ENCODE data around the gene PEX3.
"Not testable (repeated sequence)": the region's sequence is repeated elsewhere in the genome, so short reads cannot be mapped to it uniquely, and the experiment has no call there.

PEX3 gene

DNA sequence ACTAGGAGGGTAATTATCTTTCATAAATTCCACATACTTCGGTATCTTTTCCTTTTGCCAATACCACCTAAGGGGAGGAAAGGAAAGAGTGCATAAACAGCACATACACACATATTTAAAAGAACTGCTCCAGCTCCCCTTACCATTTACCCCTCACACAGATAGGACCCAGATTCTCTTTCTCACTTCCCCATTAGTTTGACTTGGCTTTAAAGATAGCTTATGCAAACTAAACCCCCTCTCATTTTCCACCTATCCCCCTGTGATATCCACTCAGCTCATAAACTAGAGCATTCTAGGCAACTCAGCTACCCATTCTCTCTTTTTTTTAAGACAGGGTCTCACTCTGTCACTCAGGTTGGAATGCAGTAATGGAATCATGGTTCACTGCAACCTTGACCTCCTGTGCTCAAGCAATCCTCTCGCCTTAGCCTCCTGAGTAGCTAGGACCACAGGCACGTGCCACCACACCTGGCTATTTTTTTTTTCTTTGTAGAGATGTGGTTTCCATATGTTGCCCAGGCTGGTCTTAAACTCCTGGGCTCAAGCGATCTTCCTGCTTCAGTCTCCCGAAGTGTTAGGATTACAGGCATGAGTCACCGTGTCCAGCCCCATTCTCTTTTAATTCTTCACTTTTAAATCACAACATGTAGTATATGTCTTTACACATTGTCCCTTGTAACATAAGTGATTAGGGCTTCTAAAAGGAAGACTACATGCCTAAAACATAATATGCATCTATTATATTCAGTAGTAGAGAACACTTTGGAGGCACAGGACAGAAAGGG, 56.9 kb downstream of the PEX3 start:
- DNase-seq = no peak

DNA sequence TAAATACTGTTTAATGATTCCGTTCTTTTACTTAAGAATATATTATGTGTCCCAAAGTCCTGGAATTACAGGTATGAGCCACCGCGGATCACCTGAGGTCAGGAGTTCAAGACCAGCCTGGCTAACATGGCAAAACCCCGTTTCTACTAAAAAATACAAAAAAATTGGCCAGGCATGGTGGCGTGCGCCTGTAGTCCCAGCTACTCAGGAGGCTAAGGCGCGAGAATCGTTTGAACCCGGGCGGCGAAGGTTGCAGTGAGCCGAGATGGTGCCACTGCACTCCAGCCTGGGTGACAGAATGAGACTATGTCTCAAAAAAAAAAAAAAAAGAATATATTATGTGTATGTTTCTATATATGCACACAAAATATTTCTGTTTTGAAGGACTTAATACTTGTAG, 59.7 kb downstream of the PEX3 start:
- not testable (repeated sequence) for DNase-seq

DNA sequence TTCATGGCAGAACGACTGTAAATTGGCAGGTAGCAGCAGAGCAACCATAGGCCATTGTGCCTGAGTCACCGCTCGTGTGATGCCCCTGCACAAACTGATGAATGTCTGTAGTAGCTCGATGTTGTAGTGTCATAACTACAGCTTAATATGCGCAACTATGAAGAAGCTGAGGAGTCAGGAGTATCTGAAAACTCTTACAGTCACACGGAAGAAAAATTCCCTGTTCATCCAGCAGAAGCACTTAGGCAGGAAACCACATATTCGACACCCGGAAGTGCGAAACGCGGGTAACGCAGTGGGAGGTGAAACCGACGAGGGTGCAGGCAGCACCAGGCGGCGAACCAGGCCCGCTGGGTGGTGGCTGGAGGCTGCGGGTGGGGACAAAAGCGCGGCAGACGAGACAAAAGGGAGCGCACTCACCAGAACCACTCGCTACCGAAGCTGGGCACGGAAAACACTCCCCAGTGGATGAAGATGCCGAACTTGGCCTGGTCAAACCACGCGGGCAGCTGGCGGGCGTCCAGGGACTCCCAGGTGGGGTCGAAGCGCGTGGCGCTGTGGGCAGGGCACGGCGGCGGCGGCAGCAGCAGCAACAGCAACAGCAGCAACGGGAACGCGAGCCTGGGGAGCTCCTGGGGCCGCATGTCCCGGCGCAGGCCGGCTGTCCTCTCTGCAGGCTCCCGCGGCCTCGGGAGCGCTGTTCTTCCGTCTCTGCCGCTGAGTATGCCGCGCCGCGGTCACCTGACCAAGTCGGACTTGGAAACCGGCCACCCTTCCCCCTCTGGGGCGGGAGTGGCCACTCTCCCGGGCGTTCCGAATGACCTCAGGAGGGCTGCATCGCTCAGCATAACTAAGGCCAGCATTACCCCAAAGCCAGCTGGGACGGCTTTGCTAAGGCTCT, 60.6 kb downstream of the PEX3 start, which contains the start of gene FUCA2:
Gene FUCA2, minus strand, starts transcription at position 730 of the 901 bp plus-strand sequence. Its CDS starts 86 bp downstream, at position 644.
- peak; percentile 91 for DNase-seq

DNA sequence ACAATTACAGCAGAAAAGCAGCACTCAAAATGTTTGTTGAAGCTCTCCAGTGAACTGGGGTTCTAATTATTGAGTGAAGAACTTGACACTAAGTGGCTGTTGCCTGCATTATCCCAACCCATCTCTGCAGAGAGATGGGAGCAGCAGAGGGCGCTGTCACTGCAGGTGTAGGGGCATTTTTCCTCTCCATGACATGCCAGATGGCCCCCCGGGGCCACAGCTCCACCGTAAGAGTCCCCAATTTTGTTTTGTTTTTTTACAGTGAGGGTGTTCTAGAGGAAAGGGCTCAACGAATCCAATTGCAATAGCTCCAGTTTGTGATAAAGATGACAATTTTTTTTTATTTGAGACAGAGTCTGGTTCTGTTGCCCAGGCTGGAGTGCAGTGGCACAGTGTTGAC, 62.8 kb downstream of the PEX3 start:
- peak; percentile 39 for DNase-seq

GRCh38 chr6:143515061-143515760, 64.6 kb downstream of the PEX3 start:
- no peak for DNase-seq

GRCh38 chr6:143515766-143516355, 65.3 kb downstream of the PEX3 start:
- no peak for DNase-seq

DNA sequence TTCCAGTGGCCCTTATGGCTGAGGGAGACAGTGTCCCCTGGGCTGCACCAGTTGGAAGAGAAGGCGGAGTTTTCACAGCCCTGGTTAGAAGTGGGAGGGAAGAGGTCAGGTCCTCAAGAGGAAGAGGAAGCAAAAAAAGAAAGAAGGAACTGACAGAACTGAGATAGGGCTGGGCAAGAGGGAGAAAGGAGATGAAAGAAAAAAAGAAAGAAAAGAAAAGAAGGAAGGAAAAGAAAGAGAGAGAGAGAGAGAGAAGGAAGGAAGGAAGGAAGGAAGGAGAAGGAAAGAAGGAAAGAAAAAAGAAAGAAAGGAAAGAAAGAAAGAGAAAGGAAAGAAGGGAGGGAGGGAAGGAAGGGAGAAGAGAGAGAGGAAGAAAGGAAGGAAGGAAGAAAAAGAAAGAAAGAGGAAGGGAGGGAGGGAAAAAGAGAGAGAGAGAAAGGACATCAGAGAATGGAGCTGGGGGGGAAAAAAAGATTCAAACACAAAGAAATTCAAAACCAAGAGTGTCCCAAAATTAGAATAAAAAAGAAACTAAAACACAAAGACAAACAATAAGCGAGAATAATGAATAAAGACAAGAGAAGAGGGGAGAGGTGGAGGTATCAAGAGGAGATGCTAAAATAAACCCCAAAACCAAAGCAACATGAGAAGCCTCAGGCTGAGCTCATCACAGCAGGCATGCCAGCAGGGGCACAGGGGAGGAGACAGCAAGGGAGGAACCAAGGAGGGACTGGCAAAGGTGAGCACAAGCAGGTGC, 66.3 kb downstream of the PEX3 start:
- peak; percentile 46 for DNase-seq

- no peak for DNase-seq
Observed at GRCh38 chr6:143517447-143517773, 66.8 kb downstream of the PEX3 start.

GRCh38 chr6:143522039-143522600, 71.5 kb downstream of the PEX3 start:
- DNase-seq = no peak

DNA sequence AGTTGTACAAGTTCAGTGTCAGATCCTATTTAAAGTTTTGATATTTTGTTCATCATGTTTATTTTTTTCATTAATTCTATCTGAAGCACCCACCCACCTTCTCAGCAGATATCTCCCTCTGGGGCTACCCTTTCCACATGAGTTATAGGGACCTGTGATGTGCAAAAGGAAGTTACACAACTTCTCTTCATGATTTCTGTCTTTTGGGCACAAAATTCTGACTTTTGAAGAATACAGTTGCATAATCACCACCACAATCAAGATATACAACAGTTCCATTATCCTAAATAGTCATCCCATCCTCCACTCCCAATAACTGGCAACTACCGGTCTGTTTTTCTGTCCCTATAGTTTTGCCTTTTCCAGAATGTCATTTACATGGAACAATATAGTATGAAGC, 74.8 kb downstream of the PEX3 start:
- DNase-seq = peak; percentile 17

GRCh38 chr6:143527677-143528076, 77.1 kb downstream of the PEX3 start:
- no peak for DNase-seq

- DNase-seq = peak; percentile 45
Observed at GRCh38 chr6:143528164-143528811, 77.7 kb downstream of the PEX3 start.

DNA sequence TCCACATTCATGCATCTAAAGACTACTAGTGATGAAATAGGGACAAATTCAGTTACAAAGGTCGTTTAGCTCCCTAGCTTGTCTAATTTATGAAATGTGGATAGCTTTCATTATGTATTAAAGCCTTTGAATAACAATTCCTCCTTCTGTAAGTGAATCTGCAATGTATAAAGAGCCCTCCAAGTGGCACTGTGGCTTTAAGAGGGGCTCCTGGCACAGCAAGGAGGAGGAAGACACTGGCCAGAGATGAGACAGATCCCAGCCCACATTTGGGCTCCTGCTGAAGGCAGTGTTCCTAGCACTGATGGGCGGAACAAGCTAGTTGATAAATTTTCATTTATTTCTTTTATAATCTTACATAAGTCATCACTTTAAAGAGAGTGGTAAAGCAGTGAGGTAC, 78.5 kb downstream of the PEX3 start:
- DNase-seq = no peak

DNA sequence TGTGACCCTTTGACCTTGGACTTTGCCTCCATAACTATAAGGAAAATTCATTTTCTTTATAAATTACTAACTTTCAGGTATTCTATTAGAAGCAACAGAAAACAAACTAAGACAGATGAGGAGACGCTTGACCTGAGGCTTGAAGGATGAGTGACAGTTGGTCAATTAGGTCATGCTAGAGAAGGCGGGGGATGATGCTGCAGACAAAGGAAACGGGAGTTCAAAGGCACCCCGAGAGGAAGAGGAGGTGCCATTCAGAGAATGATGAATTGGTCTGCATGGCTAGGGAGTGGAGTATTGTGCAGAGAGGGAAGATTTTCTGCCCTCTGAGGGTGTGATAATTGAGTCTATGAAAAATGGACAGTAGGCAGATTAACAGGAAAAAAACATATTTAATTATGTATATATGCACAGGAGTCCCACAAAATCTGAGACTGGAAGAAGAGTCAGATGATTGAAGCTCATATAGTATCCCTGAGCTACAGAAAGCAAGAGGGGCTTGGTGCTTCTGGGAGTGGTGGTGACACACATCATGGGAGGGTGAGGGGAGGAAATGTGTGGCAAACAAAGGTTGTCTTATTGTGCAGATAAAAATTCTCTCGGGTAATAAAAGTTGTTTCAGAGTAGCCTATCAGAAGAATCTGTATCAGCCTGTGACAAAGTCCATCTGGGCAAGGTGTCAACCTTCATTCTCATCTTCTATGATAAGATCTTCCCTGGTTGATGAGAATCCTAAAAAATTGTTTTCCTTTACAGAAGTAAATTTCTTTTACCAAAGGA, 81.3 kb downstream of the PEX3 start:
- no peak for DNase-seq

- DNase-seq = no peak
Observed at GRCh38 chr6:143535189-143535614, 84.6 kb downstream of the PEX3 start.

GRCh38 chr6:143536461-143536865, 85.9 kb downstream of the PEX3 start:
- DNase-seq = peak; percentile 49

GRCh38 chr6:143536866-143537691, 86.5 kb downstream of the PEX3 start:
- peak; percentile 83 for DNase-seq

DNA sequence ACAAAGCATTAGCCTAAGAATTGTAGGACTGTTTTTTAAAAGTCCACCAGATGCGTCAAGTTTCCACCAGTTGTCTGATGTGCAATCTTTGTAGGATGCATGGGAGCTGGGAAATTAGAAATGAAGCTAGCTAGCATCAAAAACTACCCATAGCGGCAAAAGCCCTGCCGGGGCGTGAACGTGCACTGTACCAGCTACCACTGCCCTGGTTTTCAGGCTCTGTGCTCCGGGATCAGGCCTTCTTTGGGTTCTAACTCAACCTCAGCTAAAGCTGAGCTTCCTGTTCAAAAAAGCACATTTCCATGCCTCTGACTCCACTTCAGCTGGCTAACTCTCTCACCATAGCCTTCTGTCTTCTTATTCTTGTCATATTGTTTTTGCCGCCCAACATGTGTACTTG, 87.8 kb downstream of the PEX3 start:
- no peak for DNase-seq

DNA sequence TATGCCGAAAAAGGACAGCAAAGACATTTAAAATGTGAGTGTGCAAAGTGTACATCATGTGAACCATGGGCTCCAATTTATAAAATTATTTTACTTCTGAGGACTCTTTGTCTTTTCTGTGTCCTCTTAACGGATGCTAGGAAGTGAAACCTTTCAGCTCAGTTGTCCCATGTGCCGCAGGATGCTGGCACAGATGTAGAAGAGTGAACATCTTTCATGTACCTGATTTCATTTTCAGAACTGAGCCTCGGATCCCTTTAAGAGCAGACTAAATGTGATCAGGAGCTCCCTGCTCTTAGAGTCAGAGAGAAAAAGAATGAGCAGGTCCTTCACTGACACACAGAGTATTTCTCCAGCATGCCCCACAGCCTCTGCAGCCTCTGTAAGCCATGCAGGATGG, 88.5 kb downstream of the PEX3 start:
- no peak for DNase-seq

DNA sequence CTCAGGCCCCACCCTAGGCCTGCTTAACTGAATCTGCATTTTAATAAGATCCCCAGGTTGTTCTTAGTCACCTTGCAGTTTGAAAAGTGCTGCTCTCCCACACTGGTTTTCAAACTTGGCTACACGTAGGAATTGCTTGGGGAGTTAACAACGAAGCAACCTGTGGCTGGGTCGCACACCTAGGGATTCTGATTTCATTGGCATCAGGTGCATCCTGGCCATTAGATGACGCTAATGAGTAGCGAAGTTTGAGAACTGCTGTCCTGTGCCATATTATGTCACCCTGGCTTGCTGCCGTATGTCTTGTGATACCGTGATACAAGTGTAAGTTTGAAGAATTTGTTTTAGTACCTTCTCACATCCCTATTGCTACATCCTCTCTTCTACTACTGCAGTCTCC, 89.1 kb downstream of the PEX3 start:
- DNase-seq = no peak
